Astrocyte of the spinal cord (primary cell): ENCODE results near the gene RSPO4.

ENCODE experiments used
- DNase-seq: peaks from one replicate; pipeline ENCODE4 v3.0.0; 2011; ENCODE audit warnings: low read depth, low spot score
- H3K4me3 ChIP-seq: 2 replicates; pipeline ENCODE4 v1.5.1; 2011; ENCODE audit warnings: low read depth, mild to moderate bottlenecking, low read length, moderate library complexity
- CTCF ChIP-seq: IDR thresholded peaks from 2 replicates; pipeline ENCODE4 v1.5.1; 2012; ENCODE audit warnings: low read depth, mild to moderate bottlenecking, low read length, inconsistent platforms
- in situ Hi-C: cut with HindIII; loops from 2 replicates; pipeline ENCODE4 v1.10.0; 2017; ENCODE audit warnings: low sequenced_read_pairs

RSPO4 gene

DNA sequence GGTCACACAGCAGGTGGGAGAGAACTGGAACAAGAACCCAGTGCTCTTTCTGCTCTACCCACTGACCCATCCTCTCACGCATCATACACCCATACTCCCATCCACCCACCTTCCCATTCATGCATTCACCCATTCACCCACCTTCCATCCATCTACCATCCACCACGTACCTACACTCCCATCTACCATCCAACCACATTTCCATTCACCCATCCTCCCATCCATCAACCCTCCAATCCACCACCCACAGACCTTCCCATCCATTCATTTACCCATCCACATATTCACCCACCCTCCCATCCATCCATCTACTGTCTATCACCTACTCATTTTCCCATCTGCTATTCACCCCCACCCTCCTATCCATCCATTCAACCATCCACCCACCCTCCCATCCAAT, 17.2 kb upstream of the RSPO4 start:
- no peak for DNase-seq
- in situ Hi-C loops: no loop called here
- no peak for TF ChIP-seq CTCF
- H3K4me3 ChIP-seq: no peak overlapping the region

GRCh38 chr20:1017677-1018076, 15.6 kb upstream of the RSPO4 start:
- in situ Hi-C loops: no loop called here
- TF ChIP-seq CTCF: no peak

GRCh38 chr20:1015181-1015580, 13.1 kb upstream of the RSPO4 start:
- TF ChIP-seq CTCF: no peak
- in situ Hi-C loops: no loop called here
- no peak for DNase-seq
- H3K4me3 ChIP-seq: no peak overlapping the region

More at GRCh38 chr20:1017677-1018076, 15.6 kb upstream of the RSPO4 start:
- no peak for DNase-seq
- no peak overlapping the region for H3K4me3 ChIP-seq

DNA sequence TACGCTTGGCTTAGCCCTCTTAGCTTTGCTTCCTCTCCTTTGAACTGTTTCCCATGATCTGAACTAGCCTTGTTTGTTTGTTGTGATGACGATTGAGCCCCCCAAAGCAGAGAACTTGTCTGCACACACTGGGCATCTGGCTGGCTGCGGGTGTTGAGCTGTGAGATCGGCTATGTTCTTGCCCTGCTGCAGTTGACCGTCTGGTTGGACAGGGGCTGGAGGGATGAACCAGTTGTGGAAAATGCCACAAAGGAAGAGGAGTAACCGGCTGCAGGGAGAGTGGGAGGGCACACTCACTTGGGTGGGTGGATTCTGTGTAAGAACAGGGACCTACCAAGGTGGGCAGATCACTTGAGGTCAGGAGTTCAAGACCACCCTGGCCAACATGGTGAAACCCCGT, 12.4 kb upstream of the RSPO4 start:
- TF ChIP-seq CTCF: no peak
- no peak overlapping the region for H3K4me3 ChIP-seq
- in situ Hi-C loops: no loop called here
- no peak for DNase-seq

- in situ Hi-C loops: no loop called here
- no peak overlapping the region for H3K4me3 ChIP-seq
- no peak for TF ChIP-seq CTCF
- no peak for DNase-seq
Observed at GRCh38 chr20:1013566-1014340, 11.6 kb upstream of the RSPO4 start.

DNA sequence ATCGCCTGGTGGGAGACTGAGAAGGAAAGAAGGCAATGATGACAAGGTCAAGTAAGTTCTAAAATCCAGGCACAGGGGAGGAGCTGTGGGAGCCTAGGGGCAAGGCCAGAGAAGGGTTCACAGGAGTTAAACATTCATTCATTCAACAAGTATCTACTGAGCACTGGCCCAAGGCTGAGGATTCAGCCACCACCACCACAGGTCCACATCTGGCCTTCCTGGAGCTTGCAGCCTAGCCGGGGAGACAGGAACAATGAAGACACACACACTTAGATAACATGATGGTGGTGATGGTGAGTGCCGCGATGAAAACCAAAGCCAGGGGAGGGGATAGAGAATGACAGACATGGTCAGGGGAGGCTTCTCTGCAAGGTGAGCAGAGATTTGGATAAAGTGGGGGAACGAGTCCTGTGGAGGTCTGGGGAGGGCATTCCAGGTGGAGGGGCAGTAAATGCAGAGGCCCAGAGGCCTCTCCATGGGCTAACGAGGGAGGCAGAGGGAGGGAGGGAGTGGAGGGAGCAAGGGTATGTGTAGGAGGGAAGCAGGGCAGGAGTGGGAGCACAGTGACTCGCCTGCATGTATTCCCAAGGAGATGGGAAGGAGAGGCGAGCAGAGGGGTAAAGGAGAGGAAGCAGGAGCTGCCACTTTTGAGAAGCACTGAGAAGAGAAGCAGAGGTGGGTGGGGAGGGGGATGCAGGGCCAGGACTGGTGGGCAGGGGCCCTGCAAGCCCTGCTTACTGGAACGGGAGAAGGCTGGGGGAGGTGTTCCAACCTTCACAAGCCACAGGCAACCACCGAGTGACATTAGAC, 10.5 kb upstream of the RSPO4 start:
- in situ Hi-C loops: no loop called here
- H3K4me3 ChIP-seq: no peak overlapping the region
- no peak for TF ChIP-seq CTCF
- no peak for DNase-seq
